ENCODE measurements around the gene PLEKHA5.

- TF ChIP-seq CTCF (IDR thresholded peaks at IDR 0.05; ENCODE audit: low read depth, low read length, poor library complexity, severe bottlenecking) (no peak), EZH2phosphoT487 (IDR thresholded peaks at IDR 0.05; ENCODE audit: borderline replicate concordance, low read length) (no peak)
These were observed 73.5 kb downstream of the PLEKHA5 start for GRCh38 chr12:19203013-19203412.
